NCI-H128 (cell line): ENCODE data around the gene SORCS2.

Experiments
- DNase-seq: peaks from one replicate; lab custom pipeline; 2025; ENCODE audit not compliant: unreplicated experiment; lab: John Stamatoyannopoulos, UW

Gene SORCS2

GRCh38 chr4:7422151-7422897 lies 230.0 kb downstream of the SORCS2 start:
- DNase-seq: no peak

GRCh38 chr4:7422898-7423180 lies 230.5 kb downstream of the SORCS2 start:
- no peak for DNase-seq

DNA sequence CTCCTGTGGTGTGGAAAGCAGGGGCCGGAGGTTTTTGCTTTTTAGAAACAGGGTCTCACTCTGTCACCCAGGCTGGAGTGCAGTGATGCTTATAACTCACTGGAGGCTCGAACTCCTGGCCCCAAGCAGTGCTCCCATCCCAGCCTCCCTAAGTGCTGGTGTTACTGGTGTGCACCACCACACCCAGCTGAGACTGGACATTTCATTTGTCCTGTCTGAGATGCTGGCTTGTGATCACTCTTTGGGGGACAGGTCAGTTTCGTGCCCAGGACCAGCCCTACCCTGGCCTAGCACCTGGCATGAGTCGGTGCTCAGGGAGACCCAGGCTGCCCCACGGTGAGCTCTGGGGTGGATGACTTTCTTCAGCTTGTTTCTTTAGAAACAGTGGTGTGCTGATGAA lies 231.1 kb downstream of the SORCS2 start:
- DNase-seq: no peak

DNA sequence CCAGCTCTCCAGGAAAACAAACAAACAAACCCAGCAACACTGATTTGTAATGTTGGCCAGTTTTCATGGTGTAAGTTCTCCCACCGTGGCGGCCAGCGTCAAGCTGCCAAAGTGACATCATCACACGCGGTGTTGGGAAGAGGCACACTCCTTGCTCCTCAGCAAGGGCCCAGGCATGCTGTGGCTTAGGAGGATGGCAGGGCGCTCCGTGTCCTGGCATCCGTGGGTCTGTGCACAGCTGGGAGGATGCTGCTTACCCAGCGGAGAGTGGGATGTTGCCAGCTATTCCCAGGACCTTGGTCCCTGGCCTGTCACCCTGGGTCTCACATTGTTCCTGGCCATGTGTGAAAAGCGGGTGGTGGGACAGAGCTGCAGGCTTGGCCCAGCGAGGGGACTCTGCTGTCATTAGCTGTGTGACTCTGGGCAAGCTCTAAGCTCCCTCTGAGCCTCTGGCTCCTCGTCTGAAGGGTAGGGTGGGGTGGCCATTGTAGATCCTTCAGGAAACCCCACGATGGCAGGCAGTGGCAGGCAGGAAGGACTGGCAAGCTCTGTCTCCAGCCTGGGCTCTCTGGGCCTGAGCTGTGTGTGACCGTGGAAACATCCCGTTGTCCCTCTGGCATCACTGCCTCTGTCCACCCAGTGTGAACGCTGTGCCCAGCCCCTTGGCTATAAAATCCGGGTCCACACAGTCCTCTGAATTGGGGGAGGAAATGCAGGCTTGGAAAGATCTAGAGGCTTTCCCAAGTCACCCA lies 231.6 kb downstream of the SORCS2 start:
- DNase-seq: no peak

DNA sequence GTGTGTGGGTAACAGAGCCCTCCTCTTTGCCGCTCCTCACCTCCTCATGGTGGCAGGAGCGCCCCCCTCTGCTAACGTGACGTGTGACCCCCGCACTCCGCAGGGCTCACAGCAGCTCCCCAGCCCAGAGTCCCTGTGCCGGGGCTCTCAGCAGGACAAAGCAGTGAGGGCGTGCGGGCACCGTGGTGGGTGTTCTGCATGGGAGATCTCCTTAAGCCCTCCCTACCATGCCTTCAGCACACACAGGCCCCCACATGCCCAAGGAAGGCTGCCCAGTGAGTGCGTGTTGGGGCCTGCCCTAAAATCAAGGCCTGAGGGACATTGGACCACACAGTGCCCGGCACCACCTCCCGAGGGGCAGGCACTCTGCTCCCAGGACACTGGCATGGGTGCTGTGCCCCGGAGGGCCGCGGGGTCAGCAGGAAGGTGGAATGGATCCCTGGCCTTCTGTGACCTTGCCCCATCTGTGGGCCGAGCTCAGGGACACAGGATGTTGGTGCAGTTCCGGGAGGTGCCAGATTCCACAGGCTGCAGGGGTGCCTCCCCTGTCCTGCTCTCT lies 232.3 kb downstream of the SORCS2 start:
- no peak for DNase-seq

- DNase-seq: no peak
These were observed 232.8 kb downstream of the SORCS2 start for GRCh38 chr4:7425124-7425523.

- DNase-seq: no peak
These were observed 233.5 kb downstream of the SORCS2 start for GRCh38 chr4:7425591-7426468.

- no peak for DNase-seq
These were observed 234.3 kb downstream of the SORCS2 start for GRCh38 chr4:7426525-7427171.

DNA sequence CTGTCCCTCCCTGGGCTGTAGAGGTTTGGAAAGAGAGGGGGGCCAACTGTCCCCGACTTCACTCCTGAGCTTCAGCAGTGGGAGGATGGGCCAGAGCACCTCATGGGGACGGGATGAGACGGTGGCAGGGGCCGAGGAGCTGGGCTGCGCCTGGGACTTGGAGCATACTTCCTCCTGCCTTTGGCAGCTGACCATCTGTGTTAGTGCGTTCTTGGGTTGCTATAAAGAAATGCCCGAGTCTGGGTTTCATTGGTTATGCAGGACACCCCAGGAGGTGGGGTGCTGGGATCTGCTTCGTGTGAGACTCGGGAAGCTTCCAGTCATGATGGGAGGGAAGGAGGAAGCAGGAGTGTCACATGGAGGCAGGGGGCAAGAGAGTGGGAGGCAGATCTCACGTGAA lies 235.0 kb downstream of the SORCS2 start:
- no peak for DNase-seq

DNA sequence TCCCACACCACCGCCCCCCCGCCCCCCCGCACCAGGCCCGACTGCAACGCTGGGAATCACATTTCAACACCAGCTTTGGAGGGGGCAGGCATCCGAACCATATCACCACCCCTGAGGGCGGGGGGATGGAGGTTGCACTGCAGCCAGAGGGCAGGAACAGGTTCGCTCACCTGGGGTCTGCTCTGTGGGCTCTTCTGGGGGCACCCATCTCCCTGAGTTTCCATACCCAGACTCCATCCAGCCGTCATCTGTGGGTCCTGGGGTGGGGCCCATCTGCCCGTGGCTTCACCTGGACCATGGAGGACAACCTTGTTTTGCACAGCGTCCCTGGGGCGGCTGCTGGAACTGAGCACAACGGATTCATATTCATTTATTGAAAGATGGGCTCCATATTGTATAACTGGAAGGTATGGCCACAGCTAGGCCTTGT lies 235.5 kb downstream of the SORCS2 start:
- DNase-seq: no peak

DNA sequence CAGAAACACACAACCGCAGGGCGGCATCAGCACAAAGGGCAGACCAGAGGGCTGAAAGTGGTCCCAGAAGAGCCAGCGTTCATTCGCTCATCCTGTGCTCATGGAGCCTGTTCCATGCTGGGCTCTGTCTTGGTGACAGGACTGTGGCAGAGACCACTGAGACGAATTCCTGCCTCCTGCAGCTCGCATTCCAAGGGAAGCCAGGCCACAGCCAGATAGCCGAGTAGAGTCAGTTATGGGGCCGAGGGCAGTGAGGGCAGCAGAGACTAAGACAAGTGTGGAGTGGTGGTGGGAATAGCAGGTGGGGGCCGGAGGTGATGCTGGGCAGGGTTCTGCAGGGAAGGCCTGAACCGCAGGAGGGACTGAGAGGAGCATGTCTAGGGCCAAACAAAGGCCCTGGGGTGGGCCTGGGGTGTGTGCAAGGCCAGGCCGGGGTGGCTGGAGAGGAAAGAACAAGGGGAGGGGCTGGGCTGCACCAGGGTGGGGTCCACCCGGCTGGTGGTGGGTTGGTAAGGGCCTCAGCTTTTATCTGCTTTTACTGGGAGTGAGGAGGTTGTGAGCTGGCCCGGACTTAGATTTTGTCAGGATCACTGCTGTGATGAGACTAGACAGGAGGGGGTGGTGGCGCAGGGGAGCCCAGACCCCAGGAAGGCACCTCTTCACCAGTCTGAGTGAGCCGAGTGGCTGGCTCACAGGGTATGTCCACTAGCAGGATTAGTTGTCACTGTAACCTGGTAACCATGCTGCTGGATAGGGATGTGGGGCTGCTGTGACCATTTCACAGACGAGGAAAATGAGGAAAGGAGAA lies 236.1 kb downstream of the SORCS2 start:
- DNase-seq: no peak

- DNase-seq: no peak
These were observed 236.7 kb downstream of the SORCS2 start for GRCh38 chr4:7429069-7429416.

DNA sequence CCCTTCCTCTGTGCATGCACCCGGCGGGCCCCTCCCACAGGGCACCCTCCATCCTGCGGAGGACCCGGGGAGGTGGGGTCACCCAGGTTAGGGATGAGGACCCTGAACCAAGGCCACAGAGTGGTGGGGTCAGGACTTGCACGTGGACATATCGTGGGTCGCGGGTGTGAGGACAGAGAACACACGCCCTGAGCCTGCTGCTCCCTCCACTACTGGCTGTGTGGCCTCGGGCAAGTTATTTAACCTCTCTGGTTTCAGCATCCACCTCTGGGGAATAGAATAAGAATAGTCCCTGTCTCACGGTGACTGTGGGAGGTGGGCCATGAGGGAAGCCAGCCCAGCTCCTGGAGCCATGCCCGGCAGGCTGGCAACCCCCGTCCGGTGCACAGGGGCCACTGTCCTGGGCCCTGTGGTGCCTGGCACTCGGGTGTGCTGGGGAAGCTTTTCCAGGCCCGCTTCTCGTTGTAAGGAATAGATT lies 237.3 kb downstream of the SORCS2 start:
- no peak for DNase-seq

DNA sequence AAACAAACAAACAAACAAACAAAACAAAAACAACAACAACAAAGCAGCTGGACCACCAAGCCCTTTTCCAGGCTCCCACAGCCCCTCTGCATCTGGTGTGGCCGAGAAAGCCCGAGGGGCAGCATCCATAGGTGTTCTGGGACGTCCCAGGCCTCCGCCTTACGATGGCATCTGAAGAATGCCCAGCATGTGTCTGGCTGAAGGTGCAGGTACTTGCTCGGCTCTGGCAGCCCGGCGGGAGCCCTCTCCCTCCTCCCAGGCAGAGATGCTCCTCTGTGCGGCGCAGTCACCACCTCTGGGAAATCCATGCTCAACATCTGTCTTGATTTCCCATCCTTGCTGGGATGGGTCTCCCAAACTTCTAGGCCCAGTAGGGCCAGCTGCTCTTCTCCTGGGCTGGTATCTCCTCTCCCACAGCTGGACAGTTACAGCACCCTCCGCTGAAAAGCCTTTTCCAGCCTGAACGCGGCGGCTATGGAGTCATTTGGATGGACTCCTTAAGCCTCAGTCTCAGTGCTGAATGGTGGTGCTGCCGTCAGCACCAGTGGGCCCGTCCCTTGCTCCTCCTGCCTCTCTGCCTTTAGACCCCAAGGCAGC lies 238.1 kb downstream of the SORCS2 start:
- DNase-seq: no peak

GRCh38 chr4:7430965-7431695 lies 238.8 kb downstream of the SORCS2 start:
- DNase-seq: no peak

GRCh38 chr4:7431696-7432530 lies 239.6 kb downstream of the SORCS2 start:
- DNase-seq: no peak

DNA sequence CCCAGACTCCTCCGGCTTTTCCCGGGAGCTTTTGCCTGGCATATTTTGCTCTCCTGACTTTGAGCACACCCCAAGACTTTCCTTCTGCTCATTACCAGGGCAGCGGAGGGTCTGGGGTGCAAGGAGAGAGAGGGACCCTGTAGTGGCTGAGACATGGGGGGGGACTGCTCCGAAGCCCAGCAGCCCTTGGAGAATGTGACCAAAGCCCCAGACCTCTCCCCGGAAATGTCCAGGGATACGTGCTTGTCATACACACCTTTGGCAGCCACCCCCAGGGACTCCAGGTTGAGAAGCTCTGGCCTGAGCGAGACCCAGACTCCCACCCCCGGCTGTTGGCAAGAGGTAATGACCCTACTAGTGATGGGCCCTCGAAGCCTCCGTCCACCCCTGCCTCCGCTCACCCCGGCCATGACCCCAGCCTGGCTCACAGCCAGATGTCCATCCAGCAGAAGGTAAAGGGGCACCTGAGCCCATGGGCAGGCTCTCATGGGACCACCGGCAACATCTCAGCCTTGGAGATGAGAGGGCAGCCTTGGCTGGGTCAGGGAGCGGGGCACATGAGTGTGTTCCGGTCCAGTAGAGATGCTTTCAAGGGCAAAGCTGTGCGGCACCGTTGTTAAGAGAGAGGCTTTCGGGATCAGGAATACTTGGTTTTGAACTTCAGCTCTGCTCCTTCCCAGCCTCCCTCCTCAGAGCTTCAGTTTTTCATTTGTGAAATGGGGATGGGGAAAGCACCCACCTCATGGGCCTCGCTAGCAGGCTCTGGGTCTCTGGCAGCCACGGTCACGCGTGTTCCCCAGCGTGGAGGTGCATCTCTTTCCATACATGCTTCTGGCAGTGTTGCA lies 240.4 kb downstream of the SORCS2 start:
- no peak for DNase-seq
